HG02938 (cell line): ENCODE results near the gene PHACTR1.
A peak's percentile ranks its signal among the peaks of the same experiment; 100 is the strongest.
"Not testable (repeated sequence)": the region's sequence is repeated elsewhere in the genome, so short reads cannot be mapped to it uniquely, and the experiment has no call there.

Source experiments
- ATAC-seq: cut with Tn5 transposase; IDR thresholded peaks from one replicate; pipeline ENCODE4 v1.9.1; 2021; ENCODE audit warnings: mild to moderate bottlenecking, moderate library complexity; ENCODE audit not compliant: unreplicated experiment

Gene PHACTR1

DNA sequence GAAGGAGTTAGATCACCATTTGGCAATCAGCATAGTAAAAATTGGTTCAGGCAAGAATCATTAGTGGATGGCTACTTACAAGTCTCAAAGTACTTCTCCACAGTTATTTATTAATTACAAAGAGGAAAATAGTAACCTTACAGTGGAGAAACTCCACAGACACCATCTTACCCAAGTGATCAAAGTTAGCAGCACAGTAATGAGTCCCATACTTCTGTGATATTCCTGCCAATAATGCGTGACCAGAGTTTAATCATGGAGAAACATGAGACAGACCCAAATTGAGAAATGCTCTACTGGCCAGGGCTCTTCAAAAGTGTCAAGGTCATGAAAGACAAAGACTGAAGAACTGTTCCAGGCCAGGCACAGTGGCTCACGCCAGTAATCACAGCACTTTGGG is 602.3 kb downstream of the PHACTR1 start:
- ATAC-seq: no peak

- ATAC-seq: no peak
Observed at GRCh38 chr6:13319891-13320564, 603.5 kb downstream of the PHACTR1 start.

- ATAC-seq: not testable (repeated sequence)
Observed at GRCh38 chr6:13326031-13326586, 609.5 kb downstream of the PHACTR1 start.

- ATAC-seq: peak; percentile 11
Observed at GRCh38 chr6:13327691-13328075, 611.1 kb downstream of the PHACTR1 start.

GRCh38 chr6:13328076-13328874 is 611.7 kb downstream of the PHACTR1 start, which contains the start of gene TBC1D7:
Gene TBC1D7, minus strand, starts transcription at chr6:13328537. Its CDS starts 1,639 bp downstream, at chr6:13326898.
- peak; percentile 82 for ATAC-seq

- no peak for ATAC-seq
Observed at GRCh38 chr6:13328875-13329183, 612.3 kb downstream of the PHACTR1 start.

DNA sequence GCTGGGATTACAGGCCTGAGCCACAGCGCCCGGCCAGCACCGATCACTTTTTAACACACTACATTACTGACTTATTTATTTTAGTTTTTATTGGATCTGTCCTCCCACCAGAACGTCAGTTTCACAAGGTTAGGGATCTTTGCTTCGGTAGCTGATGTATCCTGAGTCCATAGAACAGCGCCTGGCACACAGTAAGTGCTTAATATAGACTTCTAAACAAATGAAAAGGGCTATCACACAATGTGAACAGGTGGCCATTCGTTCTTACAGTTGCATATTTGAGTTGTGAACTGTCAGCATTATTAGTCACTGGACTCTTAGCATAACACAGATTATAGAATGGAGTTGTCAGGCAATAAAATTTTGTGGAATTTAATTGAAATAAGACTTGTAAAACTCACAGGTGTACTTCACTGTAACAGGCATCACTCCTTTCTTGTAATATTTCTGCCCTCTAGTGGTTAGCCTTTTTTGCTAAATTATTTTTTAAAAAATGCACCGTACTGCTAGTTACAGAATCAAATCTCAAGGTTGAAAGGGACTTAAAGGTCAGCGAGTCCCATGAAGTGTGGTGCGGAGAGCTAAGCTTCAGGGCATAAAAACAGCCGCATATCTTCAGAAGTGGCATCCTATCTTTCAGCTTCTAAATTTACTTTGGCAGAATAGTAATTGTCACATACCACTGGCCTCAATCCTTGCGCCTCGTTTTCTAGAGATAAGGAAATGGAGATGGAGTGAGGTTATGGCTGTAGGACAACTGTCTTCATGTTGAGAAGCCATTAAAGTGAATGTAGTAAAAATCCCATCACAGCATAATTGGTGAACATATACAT is 615.2 kb downstream of the PHACTR1 start:
- no peak for ATAC-seq

GRCh38 chr6:13332349-13332706 is 615.8 kb downstream of the PHACTR1 start:
- ATAC-seq: no peak

GRCh38 chr6:13334953-13335352 is 618.4 kb downstream of the PHACTR1 start:
- no peak for ATAC-seq

DNA sequence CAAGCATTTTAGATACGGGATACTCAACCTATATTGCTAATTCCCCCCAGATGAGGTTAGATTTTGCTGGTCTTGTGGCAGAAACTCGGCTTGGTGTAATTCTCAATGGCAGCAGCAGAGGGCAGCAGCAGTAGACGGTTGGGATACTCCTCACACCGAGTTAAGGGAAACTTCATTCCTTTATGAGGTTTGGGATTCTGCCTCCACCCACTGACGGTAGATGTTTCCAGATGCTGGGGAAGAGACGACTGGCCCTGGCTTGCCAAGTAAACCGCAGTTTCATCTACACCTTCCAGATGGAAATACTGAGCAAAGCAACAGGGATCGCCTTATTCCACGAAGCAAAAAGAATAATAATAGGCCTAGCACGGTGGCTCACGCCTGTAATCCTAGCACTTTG is 620.0 kb downstream of the PHACTR1 start:
- ATAC-seq: no peak

DNA sequence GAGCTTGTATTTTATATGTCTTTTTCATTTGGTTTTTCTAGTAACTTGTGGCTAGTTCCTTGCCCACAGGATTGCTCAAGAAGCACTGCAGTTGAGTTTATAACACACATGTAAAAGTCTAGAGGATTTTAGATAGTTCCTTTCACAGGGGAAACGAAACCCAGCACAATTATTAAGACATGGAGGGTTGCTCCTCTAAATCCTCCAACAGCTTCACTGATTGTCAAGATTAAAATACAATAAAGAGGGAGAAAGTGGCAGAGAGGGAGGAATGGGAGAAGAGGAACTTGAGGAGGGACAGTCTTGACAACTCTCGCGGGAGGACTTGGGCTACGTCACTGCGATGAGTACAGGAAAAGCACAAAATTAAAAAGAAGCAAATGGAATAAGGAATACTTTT is 621.5 kb downstream of the PHACTR1 start:
- no peak for ATAC-seq
